HG03521 (cell line): ENCODE results near the gene HMCES.

Experiments used
- ATAC-seq: cut with Tn5 transposase; IDR thresholded peaks from one replicate; pipeline ENCODE4 v1.9.1; 2021; ENCODE audit warnings: mild to moderate bottlenecking, moderate library complexity; ENCODE audit not compliant: unreplicated experiment

HMCES gene

DNA sequence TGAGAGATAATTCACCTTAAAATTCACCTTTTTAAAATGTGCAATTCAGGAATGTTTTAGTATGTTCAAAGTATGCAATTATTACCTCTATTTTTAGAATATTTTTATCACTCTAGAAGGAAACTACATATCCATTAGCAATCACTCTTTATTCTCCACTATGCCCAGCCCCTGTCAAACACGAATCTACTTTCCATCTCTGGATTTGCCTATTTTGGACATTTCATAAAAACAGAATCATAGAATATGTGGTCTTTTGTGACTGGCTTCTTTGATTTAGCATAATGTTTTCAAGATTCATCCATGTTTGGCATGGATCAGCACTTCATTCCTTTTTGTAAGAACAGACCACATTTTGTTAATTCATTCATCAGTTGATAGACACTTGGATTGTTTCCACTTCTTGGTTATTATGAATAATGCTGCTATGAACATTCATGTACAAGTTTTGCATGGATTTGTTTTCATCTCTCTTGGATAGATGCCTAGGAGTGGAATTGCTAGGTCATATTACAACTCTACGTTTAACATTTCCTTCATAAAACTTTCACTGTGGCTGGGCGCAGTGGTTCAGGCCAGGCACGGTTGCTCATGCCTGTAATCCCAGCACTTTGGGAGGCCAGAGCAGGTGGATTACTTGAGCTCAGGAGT is 12.7 kb downstream of the HMCES start:
- no peak for ATAC-seq

DNA sequence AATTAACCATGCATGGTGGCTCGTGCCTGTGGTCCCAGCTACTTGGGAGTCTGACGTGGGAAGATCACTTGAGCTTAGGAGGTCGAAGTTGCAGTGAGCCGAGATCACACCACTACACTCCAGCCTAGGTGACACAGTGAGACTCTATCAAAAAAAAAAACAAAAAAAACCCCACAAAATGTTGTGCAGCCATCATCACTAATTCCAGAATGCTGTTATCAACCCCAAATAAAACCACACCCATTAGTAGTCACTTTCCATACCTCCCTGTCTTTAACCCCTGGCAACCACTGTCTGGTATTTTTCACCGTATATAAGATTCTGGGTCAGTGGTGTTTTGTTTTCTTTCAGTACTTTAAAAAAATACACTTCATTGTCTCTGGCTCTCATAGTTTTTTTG is 16.6 kb downstream of the HMCES start:
- no peak for ATAC-seq

GRCh38 chr3:129304146-129304961 is 25.7 kb downstream of the HMCES start:
- ATAC-seq, result no peak

GRCh38 chr3:129304962-129305222 is 26.2 kb downstream of the HMCES start:
- ATAC-seq, result no peak

DNA sequence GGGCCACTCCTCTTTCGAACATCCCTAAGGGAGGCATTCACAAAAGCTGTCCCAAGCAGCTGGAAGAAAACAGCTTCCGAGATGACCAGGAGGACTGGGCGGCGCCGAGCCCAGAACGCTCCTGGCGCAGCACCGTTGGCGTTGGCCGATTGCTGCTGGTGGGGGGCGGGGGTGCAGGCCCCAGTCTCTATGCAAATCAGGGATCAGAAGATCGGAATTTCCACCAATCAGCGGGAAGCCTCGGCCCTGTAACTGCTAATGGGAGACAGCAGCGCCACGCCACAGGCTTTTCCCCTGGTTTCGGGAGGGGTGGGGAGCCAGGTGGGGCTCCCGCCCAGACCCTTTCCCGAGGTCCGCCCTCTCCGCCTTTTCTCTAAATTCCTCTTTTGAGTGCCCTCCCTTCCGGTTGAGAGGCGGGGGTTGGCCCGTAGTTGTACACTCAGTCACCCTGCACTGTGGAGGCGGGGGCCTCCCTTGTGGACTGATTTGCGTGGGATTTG is 27.0 kb downstream of the HMCES start:
- ATAC-seq, result no peak

DNA sequence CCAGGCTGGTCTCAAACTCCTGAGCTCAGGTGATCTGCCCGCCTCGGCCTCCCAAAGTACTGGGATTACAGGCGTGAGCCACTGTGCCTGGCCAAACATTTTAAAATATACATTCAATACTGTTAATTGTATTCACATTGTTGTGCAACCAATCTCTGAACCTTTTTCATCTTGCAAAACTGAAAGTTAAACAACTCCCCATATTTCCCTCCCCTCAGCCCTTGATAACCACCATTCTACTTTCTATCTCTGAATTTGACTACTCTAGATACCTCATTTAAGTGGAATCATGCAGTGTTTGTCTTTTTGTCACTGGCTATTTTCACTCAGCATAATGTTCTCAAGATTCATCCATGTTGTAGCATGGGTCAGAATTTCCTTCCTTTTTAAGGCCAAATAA is 30.0 kb downstream of the HMCES start:
- ATAC-seq, result no peak

GRCh38 chr3:129310111-129311011 is 31.7 kb downstream of the HMCES start:
- no peak for ATAC-seq

GRCh38 chr3:129311054-129311902 is 32.6 kb downstream of the HMCES start:
- no peak for ATAC-seq

DNA sequence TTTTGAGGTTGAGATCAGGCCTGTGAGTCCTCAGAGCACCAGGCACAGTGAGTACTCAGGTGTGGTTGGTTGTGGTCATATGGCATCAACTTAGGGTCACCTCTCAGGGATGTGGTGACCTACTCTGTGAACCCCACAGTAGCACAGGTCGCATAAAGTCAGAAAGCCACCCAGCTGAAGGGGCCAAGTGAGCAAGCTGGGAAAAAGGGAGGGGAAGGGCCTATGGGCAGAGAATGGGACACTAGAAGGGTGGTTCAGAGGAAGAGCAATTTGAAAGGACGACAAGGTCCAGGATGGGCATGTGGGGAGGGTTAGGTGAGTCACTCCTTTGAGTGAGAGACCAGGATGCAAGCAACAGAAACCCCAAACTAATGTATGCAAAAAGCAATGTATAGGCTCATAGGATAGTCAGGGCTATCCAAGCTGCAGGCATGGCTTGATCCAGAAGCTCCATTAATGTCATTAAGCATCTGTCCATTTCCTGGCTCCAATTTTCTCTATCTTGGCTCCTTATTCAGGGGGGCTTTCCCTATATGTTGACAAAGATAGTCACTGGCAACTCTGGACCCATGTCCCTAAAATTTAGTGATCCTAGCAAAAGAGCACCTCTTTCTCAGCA is 33.5 kb downstream of the HMCES start:
- ATAC-seq, result no peak

DNA sequence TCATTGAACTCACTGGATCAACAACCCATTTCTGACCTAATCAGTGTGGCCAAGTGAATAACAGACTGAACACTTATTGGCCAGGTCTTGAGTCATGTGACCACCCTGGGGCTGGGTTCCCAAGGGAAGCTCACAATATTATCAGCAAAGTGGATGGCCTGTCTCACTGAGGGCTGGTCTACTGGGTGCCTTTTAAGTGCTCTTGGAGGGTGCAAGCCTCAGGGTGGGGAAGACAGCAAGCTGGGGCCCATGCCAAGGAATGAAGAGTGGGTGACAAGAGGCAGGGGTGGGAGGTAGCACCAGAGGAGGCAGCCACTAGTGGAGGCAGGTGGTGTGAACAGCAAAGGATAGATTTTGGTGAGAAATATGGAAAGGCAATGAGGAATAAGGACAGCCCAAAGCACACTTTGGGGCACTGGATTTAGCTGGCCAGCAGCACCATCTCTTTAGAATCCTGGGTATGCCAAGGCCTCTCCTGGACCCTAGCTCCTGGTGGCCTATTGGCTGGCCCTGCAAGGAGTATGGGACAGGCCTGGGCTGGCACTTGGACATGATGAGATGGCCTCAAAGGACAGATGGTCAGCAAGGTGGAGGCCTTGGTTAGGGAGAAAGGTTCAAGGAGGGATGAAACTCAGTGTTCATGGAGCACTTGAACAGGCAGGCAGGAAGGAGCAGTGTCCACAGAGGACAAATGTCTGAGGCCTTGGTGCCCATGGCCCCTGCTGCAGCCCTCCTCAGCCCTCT is 34.2 kb downstream of the HMCES start:
- ATAC-seq, result no peak

DNA sequence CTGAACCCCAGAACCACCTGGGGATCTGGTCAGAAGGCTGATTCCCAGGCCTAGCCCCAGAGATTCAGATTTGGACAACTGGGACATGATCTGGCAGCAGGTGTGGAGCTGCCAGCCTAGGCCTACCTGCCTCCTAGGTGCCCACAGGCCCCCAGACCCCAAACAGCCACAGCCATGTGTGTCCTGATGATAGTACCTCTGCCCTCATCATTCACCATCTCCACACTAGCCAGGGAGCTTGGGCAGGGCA is 34.7 kb downstream of the HMCES start:
- ATAC-seq, result no peak

GRCh38 chr3:129313665-129314385 is 35.2 kb downstream of the HMCES start:
- ATAC-seq, result no peak

GRCh38 chr3:129314386-129315222 is 35.9 kb downstream of the HMCES start:
- ATAC-seq, result peak; percentile 26

DNA sequence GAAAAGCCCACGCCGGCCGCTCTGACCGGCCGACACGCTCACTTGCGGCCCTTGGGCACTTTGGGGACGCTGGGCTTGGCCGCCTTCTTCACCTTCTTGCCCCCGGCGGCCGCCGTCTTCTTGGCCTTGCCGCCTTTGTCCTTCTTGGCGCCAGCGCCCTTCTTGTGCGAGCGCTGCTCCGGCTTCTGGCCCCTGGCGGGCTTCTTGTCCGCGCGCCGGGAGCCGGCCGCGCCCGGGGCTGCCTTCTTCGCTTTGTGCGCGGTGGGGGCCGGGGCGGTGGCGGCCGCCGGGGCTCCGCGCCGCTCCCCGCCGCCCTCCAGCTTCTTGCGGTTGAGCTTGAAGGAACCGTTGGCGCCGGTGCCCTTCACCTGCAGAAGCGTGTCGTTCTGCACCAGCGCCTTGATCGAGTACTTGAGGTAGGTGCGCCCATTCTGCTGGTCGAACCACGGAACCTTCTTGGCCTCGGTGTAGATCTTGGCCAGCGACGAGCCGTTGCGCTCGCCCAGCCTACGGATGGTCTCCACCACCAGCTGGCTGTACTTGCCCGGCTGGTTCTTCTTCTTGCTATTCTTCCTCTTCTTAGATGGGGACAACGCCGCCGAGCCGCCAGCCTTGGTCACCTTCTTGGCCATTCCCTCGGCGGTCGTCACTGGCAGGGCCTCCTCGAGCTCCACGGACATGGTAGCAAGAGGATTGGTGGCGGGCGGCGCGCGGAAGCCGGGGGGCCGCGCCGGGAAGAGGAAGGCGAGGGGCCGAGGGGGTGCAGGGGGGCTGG is 36.7 kb downstream of the HMCES start:
- peak; percentile 0 for ATAC-seq

DNA sequence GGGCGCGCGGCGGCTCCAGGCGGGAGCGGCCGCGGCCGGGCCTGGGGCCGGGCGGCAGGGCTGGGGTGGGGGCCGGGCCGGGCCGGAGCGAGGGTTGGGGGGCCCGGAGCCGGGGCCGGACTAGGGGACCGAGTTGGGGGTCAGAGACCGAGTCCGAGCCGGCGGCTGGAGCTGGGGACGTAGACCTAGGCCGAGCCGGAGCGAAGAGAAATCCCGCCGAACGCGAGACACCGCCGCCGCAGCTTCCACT is 37.3 kb downstream of the HMCES start:
- ATAC-seq, result no peak

- no peak for ATAC-seq
Observed at GRCh38 chr3:129316248-129317013, 37.8 kb downstream of the HMCES start.
